ENCODE data around the gene SEPTIN5. TPM values are rescaled to one million over a fixed set of nuclear protein-coding genes. Genes with fewer than 3 reads are reported as not detected.

SEPTIN5 gene
- total RNA-seq, 3 donors from 2014 or later, result 1.2 to 17.8 (median 2.7) TPM

- intact Hi-C loops (cut with DNase I, micrococcal nuclease), result loop anchor here (2.0 kb wide), 2 partner anchors 173 to 179 kb away; no protein-coding TSS in a partner anchor
- TF ChIP-seq, protein P1, sequence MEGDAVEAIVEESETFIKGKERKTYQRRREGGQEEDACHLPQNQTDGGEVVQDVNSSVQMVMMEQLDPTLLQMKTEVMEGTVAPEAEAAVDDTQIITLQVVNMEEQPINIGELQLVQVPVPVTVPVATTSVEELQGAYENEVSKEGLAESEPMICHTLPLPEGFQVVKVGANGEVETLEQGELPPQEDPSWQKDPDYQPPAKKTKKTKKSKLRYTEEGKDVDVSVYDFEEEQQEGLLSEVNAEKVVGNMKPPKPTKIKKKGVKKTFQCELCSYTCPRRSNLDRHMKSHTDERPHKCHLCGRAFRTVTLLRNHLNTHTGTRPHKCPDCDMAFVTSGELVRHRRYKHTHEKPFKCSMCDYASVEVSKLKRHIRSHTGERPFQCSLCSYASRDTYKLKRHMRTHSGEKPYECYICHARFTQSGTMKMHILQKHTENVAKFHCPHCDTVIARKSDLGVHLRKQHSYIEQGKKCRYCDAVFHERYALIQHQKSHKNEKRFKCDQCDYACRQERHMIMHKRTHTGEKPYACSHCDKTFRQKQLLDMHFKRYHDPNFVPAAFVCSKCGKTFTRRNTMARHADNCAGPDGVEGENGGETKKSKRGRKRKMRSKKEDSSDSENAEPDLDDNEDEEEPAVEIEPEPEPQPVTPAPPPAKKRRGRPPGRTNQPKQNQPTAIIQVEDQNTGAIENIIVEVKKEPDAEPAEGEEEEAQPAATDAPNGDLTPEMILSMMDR (IDR thresholded peaks at IDR 0.05), result no peak
- DNase-seq (no peak), ATAC-seq (no peak)
- Histone ChIP-seq H3K4me3 (no peak overlapping the region), H3K9me3 (no peaks in the 10 kb centered on the region), H3K36me3 (ENCODE audit: low read depth) (no peaks in the 10 kb centered on the region), H3K4me1 (ENCODE audit: low read depth) (peaks cover 7% of the 10 kb centered on the region)
Measured at GRCh38 chr22:19731361-19732135, 17.2 kb downstream of the SEPTIN5 start.

DNA sequence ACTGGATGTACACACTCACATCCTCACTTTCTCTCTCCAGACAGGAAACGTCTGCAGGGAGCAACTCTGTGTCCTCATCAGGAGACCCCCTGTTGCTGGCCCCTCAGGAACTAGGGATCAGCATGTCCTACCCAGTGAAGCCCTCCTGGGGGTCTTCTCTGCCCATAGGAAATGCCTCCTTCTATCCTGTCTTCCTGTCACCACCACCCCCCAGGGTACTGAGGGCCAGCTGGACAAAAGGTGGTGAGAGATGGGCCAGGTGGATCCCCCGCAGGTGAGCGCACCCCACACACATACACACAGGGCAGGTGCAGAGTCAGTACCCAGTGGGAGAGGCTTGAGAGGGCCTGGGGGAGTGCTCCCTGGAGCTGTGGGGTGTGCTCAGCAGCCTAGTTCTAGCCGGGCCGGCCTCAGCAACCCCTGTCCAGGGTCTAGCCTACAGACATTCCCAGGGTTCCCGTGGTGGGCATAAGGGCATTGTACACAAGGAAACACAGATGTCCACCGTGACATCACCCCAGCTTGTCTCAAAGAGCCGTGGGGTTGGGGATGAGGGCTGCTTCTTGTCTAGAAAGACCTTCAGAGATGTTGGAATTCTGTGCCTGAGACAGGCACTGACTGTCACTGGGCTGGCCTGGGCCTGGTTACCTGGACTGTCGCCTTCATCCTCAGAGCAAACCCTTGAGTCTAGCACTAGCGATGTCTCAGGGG is 18.3 kb downstream of the SEPTIN5 start:
- TF ChIP-seq, protein P1 (IDR thresholded peaks at IDR 0.05), result no peak
- intact Hi-C loops (cut with DNase I, micrococcal nuclease), result no loop called here

DNA sequence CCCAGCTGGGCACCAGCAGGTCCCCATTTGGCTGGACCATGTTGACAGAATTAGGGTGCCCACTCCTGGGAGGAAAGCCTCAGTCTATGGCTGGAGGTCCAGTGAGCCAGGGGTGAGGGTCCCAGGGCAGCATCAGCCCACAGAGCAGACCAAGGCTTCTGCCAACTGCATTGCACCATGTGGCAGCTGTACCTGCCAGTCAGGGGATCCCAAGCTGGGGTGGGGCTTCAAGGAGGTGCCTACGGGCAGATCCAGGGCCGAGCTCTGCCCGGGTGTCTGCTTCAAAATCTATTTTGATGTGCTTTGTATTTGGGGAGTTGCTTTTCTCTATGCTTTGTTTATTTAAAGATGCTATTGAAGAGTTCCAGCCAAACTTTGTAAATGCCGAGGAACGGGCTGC is 19.5 kb downstream of the SEPTIN5 start:
- no peak for ATAC-seq
- no peak for DNase-seq
- TF ChIP-seq, protein P1 (IDR thresholded peaks at IDR 0.05), result no peak
- H3K4me3 ChIP-seq, result no peak overlapping the region
- H3K9me3 ChIP-seq, result no peaks in the 10 kb centered on the region
- H3K4me1 ChIP-seq (ENCODE audit: low read depth), result peaks cover 7% of the 10 kb centered on the region
- no peaks in the 10 kb centered on the region for H3K36me3 ChIP-seq (ENCODE audit: low read depth)
- intact Hi-C loops (cut with DNase I, micrococcal nuclease), result no loop called here

More for the DNA sequence above, 18.3 kb downstream of the SEPTIN5 start:
- H3K4me1 ChIP-seq (ENCODE audit: low read depth), result peaks cover 7% of the 10 kb centered on the region
- H3K9me3 ChIP-seq, result no peaks in the 10 kb centered on the region
- no peak overlapping the region for H3K4me3 ChIP-seq
- no peaks in the 10 kb centered on the region for H3K36me3 ChIP-seq (ENCODE audit: low read depth)
- DNase-seq, result no peak
- ATAC-seq, result no peak

DNA sequence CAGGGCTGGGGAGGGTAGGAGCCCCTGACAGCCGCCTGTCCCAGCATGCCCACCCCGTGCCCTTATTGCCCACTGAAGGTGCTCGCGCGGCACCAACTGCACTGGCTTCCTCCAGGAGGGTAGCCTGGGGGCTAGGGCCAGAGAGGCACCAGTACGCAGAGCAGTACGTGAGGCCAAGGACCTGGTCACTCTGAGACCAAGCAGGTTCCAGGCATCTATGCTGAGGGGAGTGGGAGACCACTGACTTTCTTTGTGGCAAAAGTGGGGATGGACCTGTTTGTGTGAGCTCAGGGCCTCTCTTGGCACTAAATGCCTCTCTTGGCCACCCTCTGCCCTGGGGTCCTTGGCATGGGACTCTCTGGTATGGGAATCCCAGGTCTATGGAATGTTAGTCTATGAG is 19.9 kb downstream of the SEPTIN5 start:
- intact Hi-C loops (cut with DNase I, micrococcal nuclease), result no loop called here
- TF ChIP-seq, protein P1 (IDR thresholded peaks at IDR 0.05), result no peak
- Histone ChIP-seq H3K4me1 (ENCODE audit: low read depth) (peaks cover 7% of the 10 kb centered on the region), H3K36me3 (ENCODE audit: low read depth) (no peaks in the 10 kb centered on the region), H3K9me3 (no peaks in the 10 kb centered on the region), H3K4me3 (no peak overlapping the region)
- DNase-seq (no peak), ATAC-seq (no peak)

GRCh38 chr22:19734837-19735382 is 20.6 kb downstream of the SEPTIN5 start:
- Histone ChIP-seq H3K9me3 (no peaks in the 10 kb centered on the region), H3K36me3 (ENCODE audit: low read depth) (no peaks in the 10 kb centered on the region), H3K4me3 (no peak overlapping the region), H3K4me1 (ENCODE audit: low read depth) (peaks cover 7% of the 10 kb centered on the region)
- TF ChIP-seq, protein P1 (IDR thresholded peaks at IDR 0.05), result no peak
- intact Hi-C loops (cut with DNase I, micrococcal nuclease), result no loop called here
- ATAC-seq (no peak), DNase-seq (no peak)
